GM18520 (cell line): ENCODE results near the gene ATP8A1.

Source experiments
- ATAC-seq: cut with Tn5 transposase; IDR thresholded peaks from one replicate; pipeline ENCODE4 v1.9.1; 2021; ENCODE audit not compliant: unreplicated experiment

ATP8A1 gene

DNA sequence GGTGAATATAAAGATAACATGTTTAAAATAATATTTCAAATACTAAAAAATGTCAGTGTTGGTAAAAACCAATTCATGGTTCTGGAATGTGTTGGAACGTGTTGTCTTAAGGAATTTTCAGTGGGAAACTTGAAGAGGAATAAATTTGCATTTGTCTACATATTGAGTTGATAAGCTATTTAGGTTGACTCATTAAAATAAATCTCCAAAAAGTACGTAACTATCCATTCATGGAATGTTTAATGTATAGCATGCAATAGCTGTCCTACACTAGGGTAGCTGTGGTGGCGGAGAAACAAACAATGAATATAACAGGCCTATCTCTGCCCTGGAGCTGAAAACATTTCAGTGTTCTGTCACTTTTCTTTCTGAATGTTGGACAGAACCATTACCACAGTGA is 239.4 kb downstream of the ATP8A1 start:
- ATAC-seq, result no peak

DNA sequence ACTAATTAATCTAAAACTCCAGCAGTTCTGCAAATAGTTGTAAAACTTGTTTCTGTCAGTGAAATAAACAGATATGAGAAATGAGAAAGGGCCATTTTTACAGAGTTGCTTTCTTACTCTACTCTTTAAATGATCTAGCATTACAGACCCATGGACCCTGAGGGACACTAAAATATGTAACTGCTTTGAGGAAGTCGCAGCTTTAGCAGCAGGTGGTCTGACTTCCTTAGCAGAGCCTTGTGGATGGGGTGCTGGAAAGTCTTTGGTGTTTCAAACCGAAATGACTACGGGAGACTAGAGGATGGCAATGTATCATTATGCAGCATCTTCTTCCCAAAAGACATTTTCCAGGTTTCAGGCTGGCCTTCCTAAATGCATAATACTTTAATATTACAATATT is 240.9 kb downstream of the ATP8A1 start:
- no peak for ATAC-seq

DNA sequence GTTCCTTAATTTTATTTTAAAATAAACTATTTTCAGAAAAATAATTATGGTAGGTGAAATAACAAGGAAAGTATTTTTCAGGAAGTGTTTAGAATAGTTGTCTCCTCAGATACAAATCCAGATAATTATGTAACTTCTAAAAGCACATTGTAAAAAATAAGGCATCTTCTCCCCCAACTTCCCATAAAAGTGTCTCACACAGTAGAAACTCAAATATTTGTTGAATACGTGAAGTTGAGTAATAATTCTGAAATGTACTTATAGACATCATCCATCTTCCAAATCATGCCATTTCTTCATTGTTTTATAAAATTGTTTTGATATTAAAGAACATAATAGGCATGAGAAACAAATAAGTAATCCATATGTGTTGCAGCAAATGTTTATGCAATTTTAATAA is 241.6 kb downstream of the ATP8A1 start:
- ATAC-seq, result no peak

GRCh38 chr4:42412251-42412650 is 244.7 kb downstream of the ATP8A1 start:
- no peak for ATAC-seq

DNA sequence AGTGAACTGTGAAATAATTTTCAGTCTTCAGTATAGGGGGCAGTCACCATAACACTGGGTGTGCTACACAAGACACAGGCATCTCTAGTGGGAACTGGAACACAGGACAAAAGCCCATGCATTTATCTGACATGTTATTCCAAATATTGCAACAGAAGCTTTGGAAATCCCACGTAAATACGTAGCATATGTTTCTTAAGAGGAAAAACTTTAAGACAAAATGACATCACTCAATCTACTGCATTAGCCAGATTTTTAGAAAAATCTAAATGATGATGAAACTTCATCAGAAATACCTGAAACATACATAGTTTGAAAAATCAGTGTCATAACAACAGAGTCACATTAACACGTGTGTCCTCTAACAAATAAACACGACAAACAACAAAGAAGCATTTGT is 245.1 kb downstream of the ATP8A1 start:
- ATAC-seq, result no peak

DNA sequence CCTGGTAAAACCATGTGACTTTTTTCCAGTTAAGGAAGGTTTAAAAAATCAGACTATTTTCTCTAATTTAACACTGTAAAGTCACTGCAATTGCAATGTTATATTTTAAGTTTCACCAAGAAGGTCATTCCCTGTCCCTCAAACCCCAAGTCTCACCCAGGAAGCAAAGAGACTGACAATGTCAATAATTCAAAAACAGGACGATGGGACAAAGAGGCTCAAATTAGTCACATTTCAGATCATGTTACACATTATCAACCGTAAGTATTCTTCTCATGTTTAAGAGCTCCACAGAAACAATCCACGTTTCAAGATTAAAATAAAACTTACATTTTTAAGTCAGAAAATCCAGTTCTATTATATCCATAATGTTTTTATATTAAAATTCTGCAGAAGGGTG is 246.5 kb downstream of the ATP8A1 start:
- no peak for ATAC-seq

DNA sequence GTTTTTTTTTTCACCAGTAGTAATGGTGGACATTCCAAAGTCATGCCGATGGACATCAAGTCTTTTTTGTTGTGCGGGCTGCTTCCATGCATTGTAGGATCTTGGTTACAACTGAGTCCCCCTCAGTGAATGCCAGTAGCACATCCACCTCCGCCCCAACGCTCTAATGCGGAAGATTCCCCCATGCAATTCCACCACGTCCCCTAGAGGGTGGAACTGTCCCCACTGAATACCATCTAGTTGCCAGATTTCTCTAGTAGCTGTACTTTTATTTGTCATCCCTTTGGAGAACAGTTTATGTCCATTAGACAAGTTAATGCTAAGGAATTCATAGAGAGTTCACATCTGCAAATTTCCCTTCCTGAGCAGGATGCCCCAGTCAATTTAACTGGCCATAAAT is 252.9 kb downstream of the ATP8A1 start:
- no peak for ATAC-seq

DNA sequence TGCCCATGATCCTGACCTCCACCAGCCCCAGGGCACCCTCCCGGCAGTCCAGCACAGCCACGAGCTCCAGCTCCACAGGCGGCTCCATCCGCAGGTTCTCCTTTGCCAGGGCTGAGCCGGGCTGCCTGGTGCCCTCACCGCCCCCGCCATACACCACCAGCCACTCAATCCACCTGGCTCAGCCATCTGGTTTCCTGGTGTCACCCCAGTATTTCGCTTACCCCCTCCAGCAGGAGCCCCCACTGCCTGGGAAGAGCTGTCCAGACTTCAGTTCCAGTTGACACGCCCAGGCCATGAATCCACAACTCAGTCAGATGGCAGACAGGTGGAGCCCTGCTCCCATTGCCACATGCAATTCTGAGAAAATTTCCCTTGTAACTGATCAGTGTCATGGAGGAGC is 255.7 kb downstream of the ATP8A1 start:
- ATAC-seq, result no peak

DNA sequence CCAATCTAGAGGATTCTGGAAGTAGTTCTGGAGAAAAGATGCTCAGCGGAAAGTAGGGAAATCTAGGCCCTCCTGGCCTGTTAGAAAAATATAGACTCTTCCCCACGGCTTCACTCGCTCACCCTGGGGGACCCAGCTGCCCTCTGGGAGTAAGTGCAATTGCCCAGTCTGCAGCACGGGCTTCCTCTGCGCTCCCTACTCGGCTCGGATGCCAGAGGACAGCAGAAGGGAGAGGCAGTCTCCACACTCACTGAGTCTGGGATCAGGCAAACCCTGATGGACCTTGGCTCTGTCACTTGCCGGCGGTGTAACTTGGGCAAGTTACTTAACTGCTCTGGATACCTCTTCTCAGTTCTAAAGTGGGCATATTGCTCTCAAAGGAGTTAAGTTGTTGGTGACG is 257.5 kb downstream of the ATP8A1 start:
- no peak for ATAC-seq

- no peak for ATAC-seq
These were observed 258.0 kb downstream of the ATP8A1 start for GRCh38 chr4:42398871-42399331.

GRCh38 chr4:42398171-42398870 is 258.6 kb downstream of the ATP8A1 start:
- ATAC-seq, result no peak

GRCh38 chr4:42397635-42398170 is 259.2 kb downstream of the ATP8A1 start:
- ATAC-seq, result no peak

- no peak for ATAC-seq
These were observed 259.9 kb downstream of the ATP8A1 start, which contains the start of gene SHISA3 for GRCh38 chr4:42396752-42397634. SHISA3 (plus strand) TSS chr4:42397488; CDS start chr4:42398057, 569 bp downstream.

GRCh38 chr4:42396361-42396751 is 260.5 kb downstream of the ATP8A1 start:
- no peak for ATAC-seq

GRCh38 chr4:42395595-42395994 is 261.3 kb downstream of the ATP8A1 start:
- no peak for ATAC-seq

- no peak for ATAC-seq
These were observed 264.5 kb downstream of the ATP8A1 start for GRCh38 chr4:42392436-42392835.

GRCh38 chr4:42391981-42392380 is 264.9 kb downstream of the ATP8A1 start:
- ATAC-seq, result no peak

DNA sequence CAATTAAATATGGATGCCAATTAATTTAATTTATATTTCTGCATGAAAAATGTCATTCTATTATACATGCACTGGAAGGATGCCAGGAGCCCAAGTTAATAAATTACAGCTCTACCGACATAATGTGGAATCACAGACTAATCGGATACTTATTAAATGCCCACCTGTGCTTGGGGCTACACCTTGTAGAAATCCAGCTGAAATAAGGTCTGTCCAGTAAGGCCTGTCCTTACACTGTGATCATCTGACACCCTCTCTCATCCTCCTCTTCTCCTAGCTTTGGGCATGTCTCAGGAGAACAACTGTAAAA is 265.6 kb downstream of the ATP8A1 start:
- ATAC-seq, result no peak

GRCh38 chr4:42390622-42391354 is 266.1 kb downstream of the ATP8A1 start:
- no peak for ATAC-seq

DNA sequence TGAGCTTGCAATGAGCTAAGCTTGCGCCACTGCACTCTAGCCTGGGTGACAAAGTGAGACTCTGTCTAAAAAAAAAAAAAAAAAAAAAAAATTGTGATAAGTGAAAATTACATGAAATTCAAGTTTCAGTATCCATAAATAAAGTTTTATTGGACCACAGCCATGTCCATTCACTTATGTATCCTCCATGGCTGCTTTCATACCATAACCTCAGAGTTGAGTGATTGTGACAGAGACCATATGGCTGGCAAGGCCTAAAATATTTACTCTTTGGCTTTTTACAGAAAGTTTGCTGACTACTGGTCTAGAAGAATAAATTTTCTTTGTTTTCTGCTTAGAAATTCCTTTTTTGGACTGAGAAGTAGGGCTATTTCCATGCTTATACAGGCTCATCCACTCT is 271.4 kb downstream of the ATP8A1 start:
- no peak for ATAC-seq

DNA sequence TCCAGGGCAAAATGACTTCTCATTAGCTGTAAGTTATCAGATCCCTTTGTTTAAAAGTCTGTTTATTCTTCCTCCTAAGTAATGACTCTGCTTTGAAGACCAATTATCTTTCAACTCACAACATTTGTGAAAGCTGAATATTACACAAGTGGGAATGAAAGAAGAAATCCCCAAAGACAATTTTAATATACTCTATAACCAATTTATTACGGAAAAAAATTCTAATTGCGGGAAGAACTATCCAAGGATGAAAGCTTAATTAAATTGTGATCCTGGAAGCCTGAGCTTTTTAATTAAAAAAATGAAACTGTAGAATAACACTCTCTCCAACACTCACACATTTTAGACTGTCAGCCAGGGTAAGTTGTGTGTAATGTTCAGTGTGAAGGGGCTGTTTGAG is 275.2 kb downstream of the ATP8A1 start:
- ATAC-seq, result no peak
